Osteocyte (in vitro differentiated cells): ENCODE results near the gene TMUB1. TPM values are rescaled to one million over a fixed set of nuclear protein-coding genes. Genes with fewer than 3 reads are reported as not detected.
A peak's percentile ranks its signal among the peaks of the same experiment; 100 is the strongest.

ENCODE experiments used
- DNase-seq: peaks from one replicate; pipeline ENCODE4 v3.0.0; 2021; ENCODE audit warnings: mixed read lengths; ENCODE audit not compliant: unreplicated experiment; ENCODE audit errors: extremely low spot score
- H3K27ac Mint-ChIP-seq: one replicate; pipeline ENCODE4 v1.8.0; 2021; ENCODE audit warnings: mild to moderate bottlenecking, mixed read lengths; ENCODE audit not compliant: unreplicated experiment
- H3K27me3 Mint-ChIP-seq: one replicate; pipeline ENCODE4 v1.8.0; 2021; ENCODE audit warnings: mixed read lengths; ENCODE audit not compliant: unreplicated experiment
- H3K36me3 Mint-ChIP-seq: one replicate; pipeline ENCODE4 v1.8.0; 2021; ENCODE audit warnings: mixed read lengths; ENCODE audit not compliant: unreplicated experiment
- H3K4me1 Mint-ChIP-seq: one replicate; pipeline ENCODE4 v1.8.0; 2021; ENCODE audit warnings: mixed read lengths; ENCODE audit not compliant: unreplicated experiment
- H3K4me3 Mint-ChIP-seq: one replicate; pipeline ENCODE4 v1.8.0; 2021; ENCODE audit warnings: mild to moderate bottlenecking, moderate library complexity, mixed read lengths; ENCODE audit not compliant: unreplicated experiment
- H3K9me3 Mint-ChIP-seq: one replicate; pipeline ENCODE4 v1.8.0; 2021; ENCODE audit warnings: mixed read lengths; ENCODE audit not compliant: unreplicated experiment
- total RNA-seq: library from RNA; stranded (reverse); gene quantifications from 2 replicates; pipeline ENCODE4 v1.2.1, GENCODE V29; 2021
- TF ChIP-seq, protein P1 (sequence below): fragments of 200-600 bp; sonication (generic); IDR thresholded peaks from 2 replicates; pipeline ENCODE4 v1.5.0; 2021; ENCODE audit warnings: antibody characterized with exemption, mild to moderate bottlenecking, moderate library complexity

TMUB1 gene
- total RNA-seq, 1 donor from 2014 or later, result 26.1 TPM

DNA sequence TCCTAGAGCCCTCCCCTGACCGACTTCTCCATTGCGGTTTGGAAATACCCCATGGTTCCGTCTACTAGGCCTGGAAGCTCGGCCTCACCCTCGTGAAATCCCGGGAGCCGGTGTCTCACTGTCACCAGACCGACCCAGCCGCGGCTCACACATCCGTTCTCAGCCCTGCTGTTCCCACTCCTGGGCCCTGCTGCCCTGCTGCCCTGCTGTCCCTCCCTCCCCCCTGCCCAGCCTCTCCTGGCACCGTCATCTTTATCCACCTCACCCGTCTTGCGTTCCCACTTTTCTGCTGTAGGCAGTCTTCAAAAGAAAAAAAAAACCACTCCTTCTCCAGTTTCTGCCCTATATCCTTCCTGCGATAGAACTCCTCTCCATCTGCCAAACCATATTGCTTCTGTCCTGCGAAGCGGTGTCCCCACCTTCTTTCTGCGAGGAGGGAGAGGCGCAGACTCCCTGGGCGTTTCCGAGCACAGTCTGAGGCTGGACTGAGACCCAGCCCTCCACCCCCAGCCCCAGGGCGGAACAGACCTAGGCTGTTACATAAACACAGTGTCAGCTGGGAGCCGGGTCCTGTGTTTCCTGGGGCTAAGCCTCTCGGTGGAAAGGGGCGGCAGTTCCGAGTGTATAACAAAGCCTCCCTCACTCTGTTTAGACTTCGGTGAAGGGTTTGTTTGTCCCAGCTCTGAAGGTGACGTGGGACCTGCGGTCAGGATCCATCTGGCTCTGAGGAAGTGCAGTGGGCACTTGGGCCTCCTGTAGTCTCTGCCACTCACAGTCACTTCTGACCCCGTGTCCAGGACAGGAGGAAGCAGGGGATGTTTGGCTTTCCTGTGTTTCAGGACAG, 5.8 kb upstream of the TMUB1 start:
- H3K9me3 Mint-ChIP-seq, result no peaks in the 10 kb centered on the region
- H3K27ac Mint-ChIP-seq, result peak overlapping the region; percentile 97
- H3K4me1 Mint-ChIP-seq, result peaks cover 50% of the 10 kb centered on the region
- TF ChIP-seq, protein P1, sequence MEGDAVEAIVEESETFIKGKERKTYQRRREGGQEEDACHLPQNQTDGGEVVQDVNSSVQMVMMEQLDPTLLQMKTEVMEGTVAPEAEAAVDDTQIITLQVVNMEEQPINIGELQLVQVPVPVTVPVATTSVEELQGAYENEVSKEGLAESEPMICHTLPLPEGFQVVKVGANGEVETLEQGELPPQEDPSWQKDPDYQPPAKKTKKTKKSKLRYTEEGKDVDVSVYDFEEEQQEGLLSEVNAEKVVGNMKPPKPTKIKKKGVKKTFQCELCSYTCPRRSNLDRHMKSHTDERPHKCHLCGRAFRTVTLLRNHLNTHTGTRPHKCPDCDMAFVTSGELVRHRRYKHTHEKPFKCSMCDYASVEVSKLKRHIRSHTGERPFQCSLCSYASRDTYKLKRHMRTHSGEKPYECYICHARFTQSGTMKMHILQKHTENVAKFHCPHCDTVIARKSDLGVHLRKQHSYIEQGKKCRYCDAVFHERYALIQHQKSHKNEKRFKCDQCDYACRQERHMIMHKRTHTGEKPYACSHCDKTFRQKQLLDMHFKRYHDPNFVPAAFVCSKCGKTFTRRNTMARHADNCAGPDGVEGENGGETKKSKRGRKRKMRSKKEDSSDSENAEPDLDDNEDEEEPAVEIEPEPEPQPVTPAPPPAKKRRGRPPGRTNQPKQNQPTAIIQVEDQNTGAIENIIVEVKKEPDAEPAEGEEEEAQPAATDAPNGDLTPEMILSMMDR, result no peak
- peak overlapping the region; percentile 84 for H3K4me3 Mint-ChIP-seq
- no peaks in the 10 kb centered on the region for H3K27me3 Mint-ChIP-seq
- H3K36me3 Mint-ChIP-seq, result peaks cover 7% of the 10 kb centered on the region
- no peak for DNase-seq

DNA sequence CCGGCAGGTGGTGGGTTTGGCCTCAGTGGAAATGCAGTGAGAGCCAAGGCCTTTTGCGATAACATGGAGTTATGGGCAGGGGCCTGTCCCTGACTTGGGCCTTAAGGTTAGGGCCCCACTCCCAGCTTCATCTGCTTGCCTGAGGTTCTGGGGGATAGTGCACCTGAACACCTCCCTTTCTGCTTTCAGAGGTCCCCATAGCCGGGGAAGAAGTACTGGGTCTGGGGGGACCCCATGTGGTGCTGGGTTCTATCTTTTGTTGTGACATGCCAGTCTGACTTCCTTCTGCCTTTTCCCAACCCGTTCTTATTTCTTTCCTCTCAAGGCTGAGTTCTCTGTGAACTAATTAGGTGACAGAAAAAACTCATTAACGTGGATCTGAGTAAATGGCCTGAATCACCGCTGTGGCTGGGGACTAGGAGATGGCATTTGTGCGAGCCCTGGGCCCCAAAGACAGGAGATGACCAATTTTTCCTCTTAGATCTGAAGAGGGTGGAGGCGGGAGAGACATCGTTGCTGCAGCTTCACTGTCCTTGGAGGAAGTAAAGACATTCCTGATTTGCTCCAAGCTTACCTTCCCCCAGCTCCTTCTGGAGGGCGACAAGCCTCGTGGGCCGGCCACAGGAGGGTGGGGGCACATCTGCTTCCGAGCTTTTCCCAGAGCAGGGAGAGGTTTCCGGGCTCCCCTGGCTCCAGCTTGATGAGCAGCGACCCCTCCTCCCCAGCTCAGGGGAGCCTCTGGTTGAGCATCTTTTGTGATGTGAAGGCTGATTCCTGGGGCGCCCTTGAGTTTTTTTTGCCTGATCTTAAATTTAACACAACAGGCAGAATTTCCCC, 4.9 kb upstream of the TMUB1 start:
- Mint-ChIP-seq H3K9me3 (no peaks in the 10 kb centered on the region), H3K27me3 (no peaks in the 10 kb centered on the region), H3K4me3 (peak overlapping the region; percentile 84), H3K4me1 (peaks cover 52% of the 10 kb centered on the region), H3K27ac (peak overlapping the region; percentile 97), H3K36me3 (peaks cover 3% of the 10 kb centered on the region)
- no peak for DNase-seq
- TF ChIP-seq, protein P1, result no peak

DNA sequence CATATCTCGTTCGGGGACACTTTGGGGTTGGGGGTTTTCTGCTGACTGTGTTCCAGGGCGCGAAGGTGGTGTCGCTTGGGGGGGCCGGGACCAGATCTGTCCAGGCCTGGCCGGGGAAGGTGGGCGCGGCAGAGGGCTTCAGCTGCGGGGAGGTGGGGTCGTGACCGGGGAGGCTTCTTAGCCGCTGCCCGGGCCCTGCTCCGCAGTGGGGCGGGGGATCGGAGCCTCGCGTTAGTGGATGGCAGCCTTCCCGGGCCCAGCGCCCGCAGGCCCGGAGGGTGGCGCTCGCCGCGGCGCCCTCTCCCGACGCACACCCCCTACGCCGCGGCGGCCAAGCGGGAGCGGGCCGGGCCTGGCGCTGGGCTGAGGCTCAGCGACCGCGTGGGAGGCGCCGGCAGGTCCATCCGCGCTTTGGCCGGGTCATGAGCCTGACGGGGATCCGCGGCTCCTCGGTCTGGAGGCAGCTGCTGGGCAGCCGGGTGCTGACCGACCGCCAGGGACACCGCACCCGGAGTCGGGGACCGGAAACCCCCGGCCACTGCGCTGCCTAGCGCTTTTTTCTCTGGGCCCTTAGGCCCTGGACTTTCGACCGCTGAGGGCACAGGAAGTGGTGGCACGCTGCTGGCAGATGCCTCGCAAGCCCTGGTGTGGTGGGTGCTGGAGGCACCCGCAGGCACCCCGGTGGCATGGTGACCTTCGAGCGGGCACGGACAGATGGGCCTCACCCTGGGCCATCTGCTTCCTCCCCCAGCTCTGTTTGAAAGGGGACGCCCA, 4.1 kb upstream of the TMUB1 start:
- Mint-ChIP-seq H3K27me3 (no peaks in the 10 kb centered on the region), H3K9me3 (no peaks in the 10 kb centered on the region), H3K4me3 (peak overlapping the region; percentile 84), H3K36me3 (peaks cover 3% of the 10 kb centered on the region), H3K4me1 (peaks cover 58% of the 10 kb centered on the region), H3K27ac (peak overlapping the region; percentile 97)
- TF ChIP-seq, protein P1, result peak; percentile 48
- DNase-seq, result no peak

DNA sequence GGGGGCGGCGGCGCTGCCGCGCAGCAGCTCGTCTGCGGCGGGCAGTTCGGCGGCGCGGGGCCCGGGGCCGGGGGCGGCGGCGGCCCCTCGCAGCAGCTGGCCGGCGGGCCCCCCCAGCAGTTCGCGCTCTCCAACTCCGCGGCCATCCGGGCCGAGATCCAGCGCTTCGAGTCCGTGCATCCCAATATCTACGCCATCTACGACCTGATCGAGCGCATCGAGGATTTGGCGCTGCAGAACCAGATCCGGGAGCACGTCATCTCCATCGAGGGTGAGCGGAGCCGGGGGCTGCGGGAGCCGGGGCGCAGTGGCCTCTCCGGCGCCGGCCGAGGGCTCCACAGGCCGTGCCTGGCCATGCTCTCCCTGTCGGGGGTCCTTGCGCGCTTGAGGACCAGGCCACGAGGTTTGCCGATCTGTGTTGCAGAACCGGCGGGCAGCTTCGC, 3.5 kb upstream of the TMUB1 start:
- TF ChIP-seq, protein P1, result no peak
- H3K27me3 Mint-ChIP-seq, result no peaks in the 10 kb centered on the region
- peak; percentile 83 for DNase-seq
- peak overlapping the region; percentile 84 for H3K4me3 Mint-ChIP-seq
- peak overlapping the region; percentile 69 for H3K27ac Mint-ChIP-seq
- peaks cover 3% of the 10 kb centered on the region for H3K36me3 Mint-ChIP-seq
- no peaks in the 10 kb centered on the region for H3K9me3 Mint-ChIP-seq
- H3K4me1 Mint-ChIP-seq, result peaks cover 61% of the 10 kb centered on the region
